Measurements from ENCODE around the gene ZC3H7A. TPM values are rescaled to one million over a fixed set of nuclear protein-coding genes. Genes with fewer than 3 reads are reported as not detected.

The ZC3H7A gene
- total and polyA plus RNA-seq, 9 of the 15 experiments (the other 6 are each of a cell fraction or from before 2014, with no cell fraction given) = 19.8 to 49.1 (median 28.2) TPM

DNA sequence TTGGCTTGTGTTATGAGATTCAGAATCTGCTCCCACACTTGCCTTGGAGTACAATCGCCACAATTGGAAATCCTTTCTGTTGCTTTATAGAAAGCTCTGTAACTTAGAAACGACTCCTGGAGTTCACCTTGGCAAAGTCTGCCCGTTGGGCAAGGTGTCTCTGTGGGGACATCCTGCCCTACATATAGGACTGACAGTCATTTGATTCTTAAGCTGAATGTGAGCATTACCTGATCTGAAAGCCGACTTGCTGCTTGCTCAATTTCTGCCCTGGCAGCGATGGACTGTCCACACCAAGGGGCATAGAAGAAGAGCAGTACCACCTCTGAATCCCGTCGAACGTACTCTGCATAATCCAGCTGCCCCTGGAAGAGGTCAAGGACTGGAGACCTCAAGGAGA is 61.3 kb downstream of the ZC3H7A start (continued):
- TF ChIP-seq, protein P1, sequence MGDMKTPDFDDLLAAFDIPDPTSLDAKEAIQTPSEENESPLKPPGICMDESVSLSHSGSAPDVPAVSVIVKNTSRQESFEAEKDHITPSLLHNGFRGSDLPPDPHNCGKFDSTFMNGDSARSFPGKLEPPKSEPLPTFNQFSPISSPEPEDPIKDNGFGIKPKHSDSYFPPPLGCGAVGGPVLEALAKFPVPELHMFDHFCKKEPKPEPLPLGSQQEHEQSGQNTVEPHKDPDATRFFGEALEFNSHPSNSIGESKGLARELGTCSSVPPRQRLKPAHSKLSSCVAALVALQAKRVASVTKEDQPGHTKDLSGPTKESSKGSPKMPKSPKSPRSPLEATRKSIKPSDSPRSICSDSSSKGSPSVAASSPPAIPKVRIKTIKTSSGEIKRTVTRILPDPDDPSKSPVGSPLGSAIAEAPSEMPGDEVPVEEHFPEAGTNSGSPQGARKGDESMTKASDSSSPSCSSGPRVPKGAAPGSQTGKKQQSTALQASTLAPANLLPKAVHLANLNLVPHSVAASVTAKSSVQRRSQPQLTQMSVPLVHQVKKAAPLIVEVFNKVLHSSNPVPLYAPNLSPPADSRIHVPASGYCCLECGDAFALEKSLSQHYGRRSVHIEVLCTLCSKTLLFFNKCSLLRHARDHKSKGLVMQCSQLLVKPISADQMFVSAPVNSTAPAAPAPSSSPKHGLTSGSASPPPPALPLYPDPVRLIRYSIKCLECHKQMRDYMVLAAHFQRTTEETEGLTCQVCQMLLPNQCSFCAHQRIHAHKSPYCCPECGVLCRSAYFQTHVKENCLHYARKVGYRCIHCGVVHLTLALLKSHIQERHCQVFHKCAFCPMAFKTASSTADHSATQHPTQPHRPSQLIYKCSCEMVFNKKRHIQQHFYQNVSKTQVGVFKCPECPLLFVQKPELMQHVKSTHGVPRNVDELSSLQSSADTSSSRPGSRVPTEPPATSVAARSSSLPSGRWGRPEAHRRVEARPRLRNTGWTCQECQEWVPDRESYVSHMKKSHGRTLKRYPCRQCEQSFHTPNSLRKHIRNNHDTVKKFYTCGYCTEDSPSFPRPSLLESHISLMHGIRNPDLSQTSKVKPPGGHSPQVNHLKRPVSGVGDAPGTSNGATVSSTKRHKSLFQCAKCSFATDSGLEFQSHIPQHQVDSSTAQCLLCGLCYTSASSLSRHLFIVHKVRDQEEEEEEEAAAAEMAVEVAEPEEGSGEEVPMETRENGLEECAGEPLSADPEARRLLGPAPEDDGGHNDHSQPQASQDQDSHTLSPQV (IDR thresholded peaks at IDR 0.05) = no peak
- TF ChIP-seq, protein P2, sequence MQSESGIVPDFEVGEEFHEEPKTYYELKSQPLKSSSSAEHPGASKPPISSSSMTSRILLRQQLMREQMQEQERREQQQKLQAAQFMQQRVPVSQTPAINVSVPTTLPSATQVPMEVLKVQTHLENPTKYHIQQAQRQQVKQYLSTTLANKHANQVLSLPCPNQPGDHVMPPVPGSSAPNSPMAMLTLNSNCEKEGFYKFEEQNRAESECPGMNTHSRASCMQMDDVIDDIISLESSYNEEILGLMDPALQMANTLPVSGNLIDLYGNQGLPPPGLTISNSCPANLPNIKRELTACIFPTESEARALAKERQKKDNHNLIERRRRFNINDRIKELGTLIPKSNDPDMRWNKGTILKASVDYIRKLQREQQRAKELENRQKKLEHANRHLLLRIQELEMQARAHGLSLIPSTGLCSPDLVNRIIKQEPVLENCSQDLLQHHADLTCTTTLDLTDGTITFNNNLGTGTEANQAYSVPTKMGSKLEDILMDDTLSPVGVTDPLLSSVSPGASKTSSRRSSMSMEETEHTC (IDR thresholded peaks at IDR 0.05) = no peak
- no peak for TF ChIP-seq NUFIP1 (IDR thresholded peaks at IDR 0.05; ENCODE audit: partially characterized antibody)
- TF ChIP-seq PHF21A (IDR thresholded peaks at IDR 0.05; ENCODE audit: borderline replicate concordance, low read depth) = no peak
- TF ChIP-seq, protein P3, sequence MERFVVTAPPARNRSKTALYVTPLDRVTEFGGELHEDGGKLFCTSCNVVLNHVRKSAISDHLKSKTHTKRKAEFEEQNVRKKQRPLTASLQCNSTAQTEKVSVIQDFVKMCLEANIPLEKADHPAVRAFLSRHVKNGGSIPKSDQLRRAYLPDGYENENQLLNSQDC (CRISPR knock-in tag; IDR thresholded peaks at IDR 0.05) = no peak
- no peak for TF ChIP-seq POLR2AphosphoS2 (IDR thresholded peaks at IDR 0.05; ENCODE audit: low read length)
